UCSD-AML1 (cell line): ENCODE data around the gene MAPT.

Experiments
- DNase-seq: peaks from one replicate; lab custom pipeline; 2025; ENCODE audit not compliant: unreplicated experiment; lab: John Stamatoyannopoulos, UW

The MAPT gene

GRCh38 chr17:46044286-46044928 is 150.1 kb downstream of the MAPT start:
- no peak for DNase-seq

- DNase-seq: no peak
Observed at GRCh38 chr17:46044989-46045388, 150.6 kb downstream of the MAPT start.

- no peak for DNase-seq
Observed at GRCh38 chr17:46045639-46046038, 151.3 kb downstream of the MAPT start.

- DNase-seq: no peak
Observed at GRCh38 chr17:46046957-46047356, 152.6 kb downstream of the MAPT start.

- DNase-seq: no peak
Observed at GRCh38 chr17:46047398-46047797, 153.0 kb downstream of the MAPT start.

- no peak for DNase-seq
Observed at GRCh38 chr17:46047856-46048255, 153.5 kb downstream of the MAPT start.

- DNase-seq: no peak
Observed at GRCh38 chr17:46049656-46050055, 155.3 kb downstream of the MAPT start.

GRCh38 chr17:46053911-46054534 is 159.7 kb downstream of the MAPT start:
- DNase-seq: no peak

GRCh38 chr17:46056800-46057304 is 162.5 kb downstream of the MAPT start:
- no peak for DNase-seq

- no peak for DNase-seq
Observed at GRCh38 chr17:46057366-46057765, 163.0 kb downstream of the MAPT start.

GRCh38 chr17:46059486-46059885 is 165.1 kb downstream of the MAPT start:
- no peak for DNase-seq

GRCh38 chr17:46060461-46060860 is 166.1 kb downstream of the MAPT start:
- no peak for DNase-seq

GRCh38 chr17:46061435-46061834 is 167.1 kb downstream of the MAPT start:
- no peak for DNase-seq

- no peak for DNase-seq
Observed at GRCh38 chr17:46063241-46063640, 168.9 kb downstream of the MAPT start.

- no peak for DNase-seq
Observed at GRCh38 chr17:46064460-46064859, 170.1 kb downstream of the MAPT start.

GRCh38 chr17:46071796-46072195 is 177.4 kb downstream of the MAPT start:
- no peak for DNase-seq

- no peak for DNase-seq
Observed at GRCh38 chr17:46072998-46073397, 178.6 kb downstream of the MAPT start.

GRCh38 chr17:46074540-46074939 is 180.2 kb downstream of the MAPT start:
- DNase-seq: no peak
